ENCODE data around the gene CDC20.

CDC20 gene

GRCh38 chr1:43348343-43348808, 10.4 kb upstream of the CDC20 start:
- Histone ChIP-seq H3K9me3 (ENCODE audit: control insufficient read depth, low read length) (no peaks in the 10 kb centered on the region), H3K4me1 (ENCODE audit: control insufficient read depth, insufficient read depth, low read length) (peaks cover 25% of the 10 kb centered on the region), H3K27ac (ENCODE audit: insufficient read depth, low read depth, low read length, poor library complexity, severe bottlenecking) (no peak overlapping the region), H3K27me3 (ENCODE audit: control insufficient read depth, insufficient read depth, low read length, poor library complexity, severe bottlenecking) (no peaks in the 10 kb centered on the region), H3K36me3 (ENCODE audit: control insufficient read depth, insufficient read depth, low read length) (no peaks in the 10 kb centered on the region), H3K4me3 (ENCODE audit: insufficient read depth, low read depth, low read length) (peak overlapping the region; percentile 39)
- 28 to 33% methylated on average over 22 of the region's 22 CpGs for WGBS, 2 experiments

GRCh38 chr1:43348809-43349593, 9.8 kb upstream of the CDC20 start:
- no peaks in the 10 kb centered on the region for H3K9me3 ChIP-seq (ENCODE audit: control insufficient read depth, low read length)
- peaks cover 25% of the 10 kb centered on the region for H3K4me1 ChIP-seq (ENCODE audit: control insufficient read depth, insufficient read depth, low read length)
- no peaks in the 10 kb centered on the region for H3K27me3 ChIP-seq (ENCODE audit: control insufficient read depth, insufficient read depth, low read length, poor library complexity, severe bottlenecking)
- no peaks in the 10 kb centered on the region for H3K36me3 ChIP-seq (ENCODE audit: control insufficient read depth, insufficient read depth, low read length)
- 1% methylated on average over 72 of the region's 72 CpGs for WGBS, 2 experiments
- peak overlapping the region; percentile 96 for H3K27ac ChIP-seq (ENCODE audit: insufficient read depth, low read depth, low read length, poor library complexity, severe bottlenecking)
- H3K4me3 ChIP-seq (ENCODE audit: insufficient read depth, low read depth, low read length), result peak overlapping the region; percentile 39

- Histone ChIP-seq H3K4me1 (ENCODE audit: control insufficient read depth, insufficient read depth, low read length) (peaks cover 25% of the 10 kb centered on the region), H3K36me3 (ENCODE audit: control insufficient read depth, insufficient read depth, low read length) (no peaks in the 10 kb centered on the region), H3K27me3 (ENCODE audit: control insufficient read depth, insufficient read depth, low read length, poor library complexity, severe bottlenecking) (no peaks in the 10 kb centered on the region), H3K27ac (ENCODE audit: insufficient read depth, low read depth, low read length, poor library complexity, severe bottlenecking) (peak overlapping the region; percentile 96), H3K4me3 (ENCODE audit: insufficient read depth, low read depth, low read length) (peak overlapping the region; percentile 39), H3K9me3 (ENCODE audit: control insufficient read depth, low read length) (no peaks in the 10 kb centered on the region)
- WGBS, 2 experiments, result 30 to 31% methylated on average over 10 of the region's 11 CpGs
Observed at GRCh38 chr1:43349594-43350306, 9.0 kb upstream of the CDC20 start.

GRCh38 chr1:43350976-43351375, 7.8 kb upstream of the CDC20 start:
- no peaks in the 10 kb centered on the region for H3K36me3 ChIP-seq (ENCODE audit: control insufficient read depth, insufficient read depth, low read length)
- H3K9me3 ChIP-seq (ENCODE audit: control insufficient read depth, low read length), result no peaks in the 10 kb centered on the region
- peaks cover 25% of the 10 kb centered on the region for H3K4me1 ChIP-seq (ENCODE audit: control insufficient read depth, insufficient read depth, low read length)
- WGBS, 2 experiments, result no CpG with 5 or more reads among the region's 1 CpG
- H3K4me3 ChIP-seq (ENCODE audit: insufficient read depth, low read depth, low read length), result no peak overlapping the region
- H3K27ac ChIP-seq (ENCODE audit: insufficient read depth, low read depth, low read length, poor library complexity, severe bottlenecking), result no peak overlapping the region
- no peaks in the 10 kb centered on the region for H3K27me3 ChIP-seq (ENCODE audit: control insufficient read depth, insufficient read depth, low read length, poor library complexity, severe bottlenecking)

GRCh38 chr1:43351421-43352350, 7.1 kb upstream of the CDC20 start:
- Histone ChIP-seq H3K27ac (ENCODE audit: insufficient read depth, low read depth, low read length, poor library complexity, severe bottlenecking) (no peak overlapping the region), H3K4me1 (ENCODE audit: control insufficient read depth, insufficient read depth, low read length) (peaks cover 21% of the 10 kb centered on the region)
- 94 to 95% methylated on average over 9 to 10 of the region's 10 CpGs for WGBS, 2 experiments

GRCh38 chr1:43352351-43352705, 6.5 kb upstream of the CDC20 start:
- H3K4me3 ChIP-seq (ENCODE audit: insufficient read depth, low read depth, low read length), result no peak overlapping the region
- no peak overlapping the region for H3K27ac ChIP-seq (ENCODE audit: insufficient read depth, low read depth, low read length, poor library complexity, severe bottlenecking)
- peaks cover 18% of the 10 kb centered on the region for H3K4me1 ChIP-seq (ENCODE audit: control insufficient read depth, insufficient read depth, low read length)
- no peaks in the 10 kb centered on the region for H3K9me3 ChIP-seq (ENCODE audit: control insufficient read depth, low read length)
- no peaks in the 10 kb centered on the region for H3K36me3 ChIP-seq (ENCODE audit: control insufficient read depth, insufficient read depth, low read length)
- WGBS, 2 experiments, result 85 to 93% methylated on average over 2 of the region's 2 CpGs
- H3K27me3 ChIP-seq (ENCODE audit: control insufficient read depth, insufficient read depth, low read length, poor library complexity, severe bottlenecking), result no peaks in the 10 kb centered on the region

More at GRCh38 chr1:43351421-43352350, 7.1 kb upstream of the CDC20 start:
- H3K4me3 ChIP-seq (ENCODE audit: insufficient read depth, low read depth, low read length), result no peak overlapping the region
- H3K9me3 ChIP-seq (ENCODE audit: control insufficient read depth, low read length), result no peaks in the 10 kb centered on the region
- H3K27me3 ChIP-seq (ENCODE audit: control insufficient read depth, insufficient read depth, low read length, poor library complexity, severe bottlenecking), result no peaks in the 10 kb centered on the region
- H3K36me3 ChIP-seq (ENCODE audit: control insufficient read depth, insufficient read depth, low read length), result no peaks in the 10 kb centered on the region

- no peaks in the 10 kb centered on the region for H3K9me3 ChIP-seq (ENCODE audit: control insufficient read depth, low read length)
- H3K27ac ChIP-seq (ENCODE audit: insufficient read depth, low read depth, low read length, poor library complexity, severe bottlenecking), result no peak overlapping the region
- H3K27me3 ChIP-seq (ENCODE audit: control insufficient read depth, insufficient read depth, low read length, poor library complexity, severe bottlenecking), result no peaks in the 10 kb centered on the region
- no peak overlapping the region for H3K4me3 ChIP-seq (ENCODE audit: insufficient read depth, low read depth, low read length)
- 64 to 76% methylated on average over 3 of the region's 3 CpGs for WGBS, 2 experiments
- H3K36me3 ChIP-seq (ENCODE audit: control insufficient read depth, insufficient read depth, low read length), result no peaks in the 10 kb centered on the region
- peaks cover 18% of the 10 kb centered on the region for H3K4me1 ChIP-seq (ENCODE audit: control insufficient read depth, insufficient read depth, low read length)
Observed at GRCh38 chr1:43352881-43353280, 5.9 kb upstream of the CDC20 start.

GRCh38 chr1:43354471-43354870, 4.3 kb upstream of the CDC20 start:
- Histone ChIP-seq H3K4me3 (ENCODE audit: insufficient read depth, low read depth, low read length) (no peak overlapping the region), H3K36me3 (ENCODE audit: control insufficient read depth, insufficient read depth, low read length) (no peaks in the 10 kb centered on the region), H3K27ac (ENCODE audit: insufficient read depth, low read depth, low read length, poor library complexity, severe bottlenecking) (no peak overlapping the region), H3K27me3 (ENCODE audit: control insufficient read depth, insufficient read depth, low read length, poor library complexity, severe bottlenecking) (no peaks in the 10 kb centered on the region), H3K9me3 (ENCODE audit: control insufficient read depth, low read length) (no peaks in the 10 kb centered on the region), H3K4me1 (ENCODE audit: control insufficient read depth, insufficient read depth, low read length) (peaks cover 18% of the 10 kb centered on the region)
- 70 to 80% methylated on average over 2 of the region's 2 CpGs for WGBS, 2 experiments

- Histone ChIP-seq H3K9me3 (ENCODE audit: control insufficient read depth, low read length) (no peaks in the 10 kb centered on the region), H3K4me1 (ENCODE audit: control insufficient read depth, insufficient read depth, low read length) (peaks cover 19% of the 10 kb centered on the region)
- WGBS, 2 experiments, result 77% methylated on average over 2 of the region's 2 CpGs; no CpG with 5 or more reads in 1 of the 2 experiments
Observed at GRCh38 chr1:43354936-43355335, 3.8 kb upstream of the CDC20 start.

More at GRCh38 chr1:43354936-43355335, 3.8 kb upstream of the CDC20 start:
- Histone ChIP-seq H3K27me3 (ENCODE audit: control insufficient read depth, insufficient read depth, low read length, poor library complexity, severe bottlenecking) (no peaks in the 10 kb centered on the region), H3K27ac (ENCODE audit: insufficient read depth, low read depth, low read length, poor library complexity, severe bottlenecking) (no peak overlapping the region), H3K36me3 (ENCODE audit: control insufficient read depth, insufficient read depth, low read length) (peaks cover under 1% of the 10 kb centered on the region), H3K4me3 (ENCODE audit: insufficient read depth, low read depth, low read length) (no peak overlapping the region)
